Measurements from ENCODE around the gene SLC6A13. TPM values are rescaled to one million over a fixed set of nuclear protein-coding genes. Genes with fewer than 3 reads are reported as not detected.
A peak's percentile ranks its signal among the peaks of the same experiment; 100 is the strongest.
"Not testable (repeated sequence)": the region's sequence is repeated elsewhere in the genome, so short reads cannot be mapped to it uniquely, and the experiment has no call there.

The SLC6A13 gene
- polyA plus RNA-seq (ENCODE audit: insufficient read length in 3 of 3), result 10 to 100 TPM; 39.9 to 64.9 (median 51.3) TPM
- long read RNA-seq, donor 1, transcript SLC6A13-202 (2 exons, 1,101 nt), result major isoform, 8 of 9 reads
- long read RNA-seq, donor 1, partial matches to known transcripts, result 0 of 9 reads
- long read RNA-seq, donor 1, other reads (novel, unspliced or antisense), result 0 of 9 reads
- long read RNA-seq, donor 2, transcript SLC6A13-202 (2 exons, 1,101 nt), result major isoform, 7 of 7 reads
- long read RNA-seq, donor 2, partial matches to known transcripts, result 0 of 7 reads
- long read RNA-seq, donor 2, other reads (novel, unspliced or antisense), result 0 of 7 reads
- long read RNA-seq, donor 3, transcript SLC6A13-202 (2 exons, 1,101 nt), result major isoform, 14 of 18 reads
- long read RNA-seq, donor 3, partial matches to known transcripts, result 0 of 18 reads
- long read RNA-seq, donor 3, other reads (novel, unspliced or antisense), result 0 of 18 reads
- long read RNA-seq, donor 4, partial matches to known transcripts, result 0 of 4 reads
- long read RNA-seq, donor 4, other reads (novel, unspliced or antisense), result 0 of 4 reads
- long read RNA-seq, donor 5, result 0 reads
- long read RNA-seq, donor 6, transcript SLC6A13-202 (2 exons, 1,101 nt), result major isoform, 11 of 12 reads
- long read RNA-seq, donor 6, partial matches to known transcripts, result 0 of 12 reads
- long read RNA-seq, donor 6, other reads (novel, unspliced or antisense), result 0 of 12 reads
- long read RNA-seq, donor 7, transcript SLC6A13-202 (2 exons, 1,101 nt), result major isoform, 11 of 15 reads
- long read RNA-seq, donor 7, partial matches to known transcripts, result 0 of 15 reads
- long read RNA-seq, donor 7, other reads (novel, unspliced or antisense), result 0 of 15 reads
- long read RNA-seq, donor 8, transcript SLC6A13-202 (2 exons, 1,101 nt), result major isoform, 19 of 28 reads
- long read RNA-seq, donor 8, partial matches to known transcripts, result 6 of 28 reads
- long read RNA-seq, donor 8, other reads (novel, unspliced or antisense), result 0 of 28 reads
- long read RNA-seq, donor 9, transcript SLC6A13-202 (2 exons, 1,101 nt), result major isoform, 8 of 19 reads
- long read RNA-seq, donor 9, partial matches to known transcripts, result 8 of 19 reads
- long read RNA-seq, donor 9, other reads (novel, unspliced or antisense), result 0 of 19 reads
- long read RNA-seq, donor 10, transcript SLC6A13-202 (2 exons, 1,101 nt), result major isoform, 14 of 16 reads
- long read RNA-seq, donor 10, partial matches to known transcripts, result 0 of 16 reads
- long read RNA-seq, donor 10, other reads (novel, unspliced or antisense), result 0 of 16 reads
- long read RNA-seq, donor 11, transcript SLC6A13-202 (2 exons, 1,101 nt), result major isoform, 6 of 8 reads
- long read RNA-seq, donor 11, partial matches to known transcripts, result 0 of 8 reads
- long read RNA-seq, donor 11, other reads (novel, unspliced or antisense), result 0 of 8 reads
- long read RNA-seq, donor 12, partial matches to known transcripts, result 0 of 2 reads
- long read RNA-seq, donor 12, other reads (novel, unspliced or antisense), result 0 of 2 reads
- long read RNA-seq, donor 13, result 0 reads
- long read RNA-seq, donor 14, transcript SLC6A13-202 (2 exons, 1,101 nt), result major isoform, 9 of 9 reads
- long read RNA-seq, donor 14, partial matches to known transcripts, result 0 of 9 reads
- long read RNA-seq, donor 14, other reads (novel, unspliced or antisense), result 0 of 9 reads
- long read RNA-seq, donor 15, transcript SLC6A13-202 (2 exons, 1,101 nt), result major isoform, 5 of 6 reads
- long read RNA-seq, donor 15, partial matches to known transcripts, result 0 of 6 reads
- long read RNA-seq, donor 15, other reads (novel, unspliced or antisense), result 0 of 6 reads
- long read RNA-seq, donor 16, transcript SLC6A13-201 (15 exons, 2,185 nt), result minor isoform, 9 of 42 reads
- long read RNA-seq, donor 16, transcript SLC6A13-202 (2 exons, 1,101 nt), result major isoform, 25 of 42 reads
- long read RNA-seq, donor 16, partial matches to known transcripts, result 8 of 42 reads
- long read RNA-seq, donor 16, other reads (novel, unspliced or antisense), result 0 of 42 reads

- DNase-seq (ENCODE audit: extremely low read depth in 1 of 11, low read depth in 9 of 11, low spot score in 4 of 11), result peak in 10 of 11 donors; percentile 52 to 77 (median 68)
These were observed at the start of gene SLC6A13 for GRCh38 chr12:262817-263216. SLC6A13 (minus strand) TSS chr12:262836; CDS start chr12:260052, 2,784 bp downstream.

- DNase-seq (ENCODE audit: extremely low read depth in 1 of 11, low read depth in 9 of 11, low spot score in 4 of 11), result peak in 2 of 11 donors; percentile 1 to 11
These were observed 45.9 kb upstream of the SLC6A13 start for GRCh38 chr12:308511-308910.

- DNase-seq (ENCODE audit: extremely low read depth in 1 of 11, low read depth in 9 of 11, low spot score in 4 of 11), result no peak
These were observed 44.8 kb upstream of the SLC6A13 start for GRCh38 chr12:307406-307805.

- no peak for DNase-seq (ENCODE audit: extremely low read depth in 1 of 11, low read depth in 9 of 11, low spot score in 4 of 11)
These were observed 42.2 kb upstream of the SLC6A13 start for GRCh38 chr12:304805-305204.

GRCh38 chr12:302766-303165, 40.1 kb upstream of the SLC6A13 start:
- not testable (repeated sequence) for DNase-seq (ENCODE audit: extremely low read depth in 1 of 11, low read depth in 9 of 11, low spot score in 4 of 11)

- DNase-seq (ENCODE audit: extremely low read depth in 1 of 11, low read depth in 9 of 11, low spot score in 4 of 11), result not testable (repeated sequence)
These were observed 37.5 kb upstream of the SLC6A13 start for GRCh38 chr12:300166-300565.

- not testable (repeated sequence) for DNase-seq (ENCODE audit: extremely low read depth in 1 of 11, low read depth in 9 of 11, low spot score in 4 of 11)
These were observed 36.9 kb upstream of the SLC6A13 start for GRCh38 chr12:299511-299910.

- not testable (repeated sequence) for DNase-seq (ENCODE audit: extremely low read depth in 1 of 11, low read depth in 9 of 11, low spot score in 4 of 11)
These were observed 35.4 kb upstream of the SLC6A13 start for GRCh38 chr12:298059-298458.

- no peak for DNase-seq (ENCODE audit: extremely low read depth in 1 of 11, low read depth in 9 of 11, low spot score in 4 of 11)
These were observed 32.5 kb upstream of the SLC6A13 start for GRCh38 chr12:295132-295531.

GRCh38 chr12:293199-293598, 30.6 kb upstream of the SLC6A13 start:
- no peak for DNase-seq (ENCODE audit: extremely low read depth in 1 of 11, low read depth in 9 of 11, low spot score in 4 of 11)

GRCh38 chr12:292186-292585, 29.6 kb upstream of the SLC6A13 start:
- no peak for DNase-seq (ENCODE audit: extremely low read depth in 1 of 11, low read depth in 9 of 11, low spot score in 4 of 11)

- DNase-seq (ENCODE audit: extremely low read depth in 1 of 11, low read depth in 9 of 11, low spot score in 4 of 11), result no peak
These were observed 28.6 kb upstream of the SLC6A13 start for GRCh38 chr12:291153-291723.

GRCh38 chr12:288687-289086, 26.1 kb upstream of the SLC6A13 start:
- DNase-seq (ENCODE audit: extremely low read depth in 1 of 11, low read depth in 9 of 11, low spot score in 4 of 11), result no peak

- no peak for DNase-seq (ENCODE audit: extremely low read depth in 1 of 11, low read depth in 9 of 11, low spot score in 4 of 11)
These were observed 24.1 kb upstream of the SLC6A13 start for GRCh38 chr12:286531-287300.

- no peak for DNase-seq (ENCODE audit: extremely low read depth in 1 of 11, low read depth in 9 of 11, low spot score in 4 of 11)
These were observed 15.4 kb upstream of the SLC6A13 start for GRCh38 chr12:278046-278445.

- DNase-seq (ENCODE audit: extremely low read depth in 1 of 11, low read depth in 9 of 11, low spot score in 4 of 11), result no peak
These were observed 13.2 kb upstream of the SLC6A13 start for GRCh38 chr12:275812-276211.

- DNase-seq (ENCODE audit: extremely low read depth in 1 of 11, low read depth in 9 of 11, low spot score in 4 of 11), result no peak
These were observed 10.7 kb upstream of the SLC6A13 start for GRCh38 chr12:273382-273781.
